Measurements from ENCODE around the gene AZIN2.
A peak's percentile ranks its signal among the peaks of the same experiment; 100 is the strongest.
"Not testable (repeated sequence)": the region's sequence is repeated elsewhere in the genome, so short reads cannot be mapped to it uniquely, and the experiment has no call there.

Gene AZIN2

DNA sequence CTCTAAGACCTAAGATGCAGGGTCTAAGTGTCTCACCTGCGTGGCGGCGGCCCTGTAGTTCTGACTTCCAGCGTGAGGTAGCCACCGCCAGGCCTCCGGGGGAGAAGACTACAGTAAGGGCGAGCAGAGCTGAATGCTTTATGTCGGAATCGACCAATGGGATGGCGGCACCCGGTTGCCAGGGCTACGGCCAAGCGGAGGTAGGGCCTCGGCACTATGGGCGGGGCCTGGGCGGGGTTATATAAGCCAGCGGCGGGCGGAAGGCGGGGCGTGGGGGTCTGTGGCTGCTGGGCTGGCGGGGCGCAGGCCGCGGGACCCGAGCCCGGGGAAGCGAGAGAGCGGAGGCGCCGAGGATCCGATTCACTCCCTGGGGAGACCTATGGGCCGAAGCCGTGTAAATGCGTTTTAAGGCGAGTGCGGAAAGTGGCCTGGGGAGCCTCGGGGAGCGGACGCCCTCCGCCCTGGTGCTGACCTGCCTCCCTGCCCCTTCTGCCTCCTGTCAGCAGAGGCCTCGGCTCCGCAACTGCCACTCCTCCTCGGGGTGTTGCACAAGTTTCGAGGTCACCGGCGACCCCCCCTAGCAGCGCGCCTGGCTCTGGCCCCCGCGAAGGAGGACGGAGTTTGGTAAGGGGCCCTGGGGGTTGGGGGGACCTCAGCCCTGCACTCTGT is at the start of gene AZIN2:
Gene AZIN2, plus strand, starts transcription at position 269 of the 669 bp plus-strand sequence. CDS start 1,097 bp downstream, outside the sequence.
- peak; percentile 95 for DNase-seq (ENCODE audit: low spot score)

GRCh38 chr1:33031506-33031905 is 49.4 kb upstream of the AZIN2 start:
- no peak for DNase-seq (ENCODE audit: low spot score)

DNA sequence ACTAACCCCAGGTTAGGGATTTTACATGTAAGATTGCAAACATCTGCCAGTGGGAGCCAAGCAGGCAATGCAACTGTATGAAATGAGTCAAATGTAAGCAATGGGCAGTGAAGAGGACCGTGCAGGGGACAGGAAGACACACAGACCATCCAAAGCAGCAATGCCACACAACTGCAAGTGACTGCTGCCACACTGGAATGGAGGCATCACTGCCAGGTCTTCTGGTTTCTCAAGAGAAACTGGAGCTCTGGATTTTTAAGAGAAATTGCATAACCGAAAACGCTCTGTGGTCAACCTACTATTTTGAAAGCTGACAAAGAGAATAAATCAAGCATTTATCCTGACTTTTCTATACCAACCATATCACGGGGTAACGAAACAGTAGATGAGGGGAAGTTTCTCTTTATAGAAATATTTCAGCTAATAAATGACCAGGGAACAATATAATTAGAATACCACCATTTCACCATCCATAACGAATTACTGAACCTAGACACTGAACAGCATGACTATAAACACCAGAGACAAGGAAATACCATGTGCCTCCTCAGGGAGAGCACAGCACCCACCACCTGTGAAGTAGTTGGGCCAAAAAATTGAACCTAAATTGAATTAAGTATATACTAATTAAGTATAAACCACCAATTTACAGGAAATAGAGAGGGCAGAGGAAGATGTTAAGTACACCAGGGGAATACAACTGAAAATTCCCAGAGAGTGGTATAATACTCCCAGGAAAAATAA is 48.7 kb upstream of the AZIN2 start:
- no peak for DNase-seq (ENCODE audit: low spot score)

DNA sequence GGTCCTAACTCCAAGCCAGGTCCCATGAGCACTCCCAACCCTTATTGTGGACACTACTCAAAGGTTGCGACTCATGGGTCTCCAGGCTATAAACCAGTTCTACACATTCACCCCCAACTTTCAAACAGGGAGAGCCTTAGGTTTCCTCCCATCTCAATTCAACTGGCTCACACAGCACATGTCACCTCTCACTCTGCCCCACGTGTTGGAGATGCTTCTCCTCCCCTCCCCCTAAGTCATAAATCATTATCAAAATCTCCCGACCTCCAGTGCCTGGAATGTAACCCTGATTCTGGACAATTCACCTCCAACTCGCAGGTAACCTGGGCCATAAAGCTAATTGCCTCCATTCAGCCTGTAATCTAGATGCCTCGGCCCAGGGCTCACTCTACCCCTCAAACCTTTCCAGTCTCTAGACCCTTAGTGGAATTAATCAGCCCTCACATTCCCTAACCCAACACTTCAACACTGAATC is 44.9 kb upstream of the AZIN2 start:
- peak; percentile 34 for DNase-seq (ENCODE audit: low spot score)

- DNase-seq (ENCODE audit: low spot score) = peak; percentile 99
Observed at GRCh38 chr1:33036526-33037503, 44.1 kb upstream of the AZIN2 start, which contains the start of gene AK2. Gene AK2, minus strand, starts transcription at chr1:33036883. Its CDS starts 55 bp downstream, at chr1:33036828.

DNA sequence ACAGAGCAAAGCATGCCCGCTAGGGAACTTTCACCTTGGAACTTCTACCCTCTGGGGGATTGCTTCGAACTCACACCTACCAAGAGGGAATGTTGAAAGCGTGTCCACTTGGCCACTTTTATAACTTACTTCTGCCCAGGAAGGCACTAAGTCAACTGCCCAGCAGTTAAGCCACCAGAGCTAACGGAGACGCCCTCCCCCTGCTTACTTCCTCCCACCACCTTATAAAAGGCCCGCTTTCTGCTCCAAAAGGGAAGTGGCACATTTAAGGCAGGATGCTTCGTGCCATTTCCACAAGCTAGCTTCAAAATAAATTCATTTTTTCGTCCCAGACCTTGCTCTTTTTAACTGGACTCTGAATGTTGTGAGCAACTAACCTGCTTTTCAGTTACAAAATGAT is 41.1 kb upstream of the AZIN2 start:
- DNase-seq (ENCODE audit: low spot score) = no peak

- no peak for DNase-seq (ENCODE audit: low spot score)
Observed at GRCh38 chr1:33041026-33041425, 39.9 kb upstream of the AZIN2 start.

GRCh38 chr1:33042831-33043230 is 38.1 kb upstream of the AZIN2 start:
- DNase-seq (ENCODE audit: low spot score) = no peak

- no peak for DNase-seq (ENCODE audit: low spot score)
Observed at GRCh38 chr1:33043267-33044092, 37.5 kb upstream of the AZIN2 start.

DNA sequence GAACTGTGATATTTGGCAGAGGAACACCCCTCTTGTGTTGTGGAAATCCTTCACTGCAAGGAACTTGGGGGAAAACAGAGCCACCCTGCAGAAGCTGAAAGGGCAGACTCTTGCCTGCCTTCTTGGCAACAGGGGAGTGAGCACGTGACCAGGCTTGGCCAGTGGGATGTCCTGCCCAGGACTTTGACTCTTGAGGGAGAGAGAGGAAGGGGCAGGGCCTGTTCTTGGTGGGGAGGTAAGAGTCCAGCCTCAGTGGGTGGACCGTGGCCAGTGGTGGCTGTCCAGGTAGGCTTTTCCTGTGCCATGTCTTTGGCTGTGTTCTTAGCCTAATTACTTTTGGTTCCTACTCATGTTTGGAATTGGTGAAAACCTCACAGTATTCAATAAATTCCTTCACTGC is 35.7 kb upstream of the AZIN2 start:
- DNase-seq (ENCODE audit: low spot score) = no peak

- no peak for DNase-seq (ENCODE audit: low spot score)
Observed at GRCh38 chr1:33045814-33046213, 35.1 kb upstream of the AZIN2 start.

GRCh38 chr1:33046234-33046633 is 34.7 kb upstream of the AZIN2 start:
- DNase-seq (ENCODE audit: low spot score) = not testable (repeated sequence)

- no peak for DNase-seq (ENCODE audit: low spot score)
Observed at GRCh38 chr1:33047290-33047689, 33.7 kb upstream of the AZIN2 start.

- no peak for DNase-seq (ENCODE audit: low spot score)
Observed at GRCh38 chr1:33047839-33048305, 33.1 kb upstream of the AZIN2 start.

DNA sequence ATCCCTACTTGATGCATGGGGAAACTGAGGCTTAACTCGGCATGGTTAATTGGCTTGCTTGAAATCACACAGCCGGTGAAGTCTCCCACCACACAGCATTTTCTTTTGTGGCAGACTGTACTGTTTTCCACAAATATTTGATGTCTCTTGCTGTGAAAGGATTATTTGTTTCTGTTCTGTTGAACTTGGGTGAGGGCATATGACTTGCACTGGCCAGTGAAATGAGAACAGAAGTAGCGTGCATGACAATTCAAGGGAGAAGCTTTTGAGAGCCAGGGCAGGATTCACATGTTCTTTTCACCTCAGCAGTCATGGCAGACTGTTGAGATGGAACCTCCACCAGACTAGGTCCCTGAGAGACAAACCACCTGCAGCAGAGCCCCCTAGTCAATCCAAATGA is 32.5 kb upstream of the AZIN2 start:
- DNase-seq (ENCODE audit: low spot score) = no peak

- no peak for DNase-seq (ENCODE audit: low spot score)
Observed at GRCh38 chr1:33049371-33049770, 31.6 kb upstream of the AZIN2 start.

- peak; percentile 57 for DNase-seq (ENCODE audit: low spot score)
Observed at GRCh38 chr1:33050221-33051076, 30.5 kb upstream of the AZIN2 start.

DNA sequence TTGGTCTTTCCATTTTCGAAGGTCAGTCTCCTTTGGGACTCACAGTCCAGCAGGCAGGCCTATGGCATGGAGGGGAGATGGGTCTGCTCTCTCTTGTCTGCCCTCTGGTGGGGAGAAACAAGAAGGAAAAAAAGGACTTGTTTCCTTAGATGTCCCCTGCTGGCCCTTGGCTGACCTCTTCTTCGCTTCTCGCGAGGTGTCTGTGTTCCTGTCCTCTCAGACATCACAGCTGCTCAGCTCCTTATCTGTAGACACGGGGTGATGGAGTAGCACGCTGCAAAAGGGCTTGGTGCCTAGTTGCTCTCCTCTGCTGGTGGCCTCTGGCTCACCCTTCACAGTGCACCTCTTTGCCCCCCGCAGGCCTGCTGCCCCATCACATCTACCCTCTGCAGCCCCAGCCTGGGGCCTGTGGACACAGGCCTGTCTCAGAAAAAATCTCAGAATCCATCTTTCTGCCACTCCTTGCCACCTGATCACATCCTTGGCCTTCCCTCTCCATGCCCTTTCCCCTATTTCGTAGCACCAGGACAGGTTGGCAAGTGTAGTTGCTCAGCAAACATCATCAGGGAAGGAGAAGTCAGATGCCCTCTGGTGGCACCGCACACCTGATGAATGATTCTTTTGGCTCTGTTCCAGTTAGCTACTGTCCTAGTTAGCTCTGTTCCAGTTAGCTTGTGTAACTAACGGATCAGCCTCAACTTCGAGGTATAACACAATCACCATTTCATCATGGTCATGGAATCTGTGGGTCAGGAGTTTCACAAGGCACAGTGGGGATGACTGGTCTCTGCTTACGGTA is 25.5 kb upstream of the AZIN2 start:
- peak; percentile 78 for DNase-seq (ENCODE audit: low spot score)

- no peak for DNase-seq (ENCODE audit: low spot score)
Observed at GRCh38 chr1:33056426-33056825, 24.5 kb upstream of the AZIN2 start.

Data from hepatic stellate cell (primary cell).